Measurements from ENCODE around the gene RAB15.

RAB15 gene

DNA sequence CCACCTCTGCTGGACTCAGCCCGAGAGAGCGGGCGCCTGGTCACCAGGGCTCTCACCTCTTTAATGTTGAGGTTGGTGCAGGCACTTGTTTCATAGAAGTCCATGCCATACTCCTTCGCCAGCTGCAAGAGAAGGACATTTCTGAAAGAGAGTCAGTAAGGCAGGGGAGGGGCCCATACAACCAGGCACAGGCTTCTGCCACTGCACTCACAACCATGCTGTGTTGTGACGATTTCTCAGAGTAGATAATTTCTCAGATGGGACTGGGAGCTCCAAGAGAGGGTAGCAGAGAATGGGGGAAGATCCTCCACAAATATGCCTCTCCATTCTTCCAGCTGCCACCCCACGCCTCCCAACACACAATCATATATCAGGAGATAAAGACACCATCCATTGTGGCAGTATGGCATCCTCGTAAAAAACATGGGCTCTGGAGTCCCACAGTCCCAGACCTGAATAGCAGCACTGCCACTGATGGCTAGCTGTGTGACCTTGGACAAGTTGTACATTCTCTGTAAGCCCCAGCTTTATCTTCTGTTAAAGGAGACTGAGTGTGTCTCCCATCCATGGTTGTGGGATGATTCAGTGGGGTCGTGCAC lies 23.4 kb downstream of the RAB15 start:
- DNase-seq (ENCODE audit: low read depth), result no peak
- no peak overlapping the region for H3K4me3 ChIP-seq (ENCODE audit: low read depth, low read length)
- in situ Hi-C loops (cut with HindIII; ENCODE audit: low sequenced_read_pairs), result no loop called here
- TF ChIP-seq, protein P1, sequence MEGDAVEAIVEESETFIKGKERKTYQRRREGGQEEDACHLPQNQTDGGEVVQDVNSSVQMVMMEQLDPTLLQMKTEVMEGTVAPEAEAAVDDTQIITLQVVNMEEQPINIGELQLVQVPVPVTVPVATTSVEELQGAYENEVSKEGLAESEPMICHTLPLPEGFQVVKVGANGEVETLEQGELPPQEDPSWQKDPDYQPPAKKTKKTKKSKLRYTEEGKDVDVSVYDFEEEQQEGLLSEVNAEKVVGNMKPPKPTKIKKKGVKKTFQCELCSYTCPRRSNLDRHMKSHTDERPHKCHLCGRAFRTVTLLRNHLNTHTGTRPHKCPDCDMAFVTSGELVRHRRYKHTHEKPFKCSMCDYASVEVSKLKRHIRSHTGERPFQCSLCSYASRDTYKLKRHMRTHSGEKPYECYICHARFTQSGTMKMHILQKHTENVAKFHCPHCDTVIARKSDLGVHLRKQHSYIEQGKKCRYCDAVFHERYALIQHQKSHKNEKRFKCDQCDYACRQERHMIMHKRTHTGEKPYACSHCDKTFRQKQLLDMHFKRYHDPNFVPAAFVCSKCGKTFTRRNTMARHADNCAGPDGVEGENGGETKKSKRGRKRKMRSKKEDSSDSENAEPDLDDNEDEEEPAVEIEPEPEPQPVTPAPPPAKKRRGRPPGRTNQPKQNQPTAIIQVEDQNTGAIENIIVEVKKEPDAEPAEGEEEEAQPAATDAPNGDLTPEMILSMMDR (IDR thresholded peaks at IDR 0.05; ENCODE audit: low read depth, low read length, missing control alignments), result no peak

DNA sequence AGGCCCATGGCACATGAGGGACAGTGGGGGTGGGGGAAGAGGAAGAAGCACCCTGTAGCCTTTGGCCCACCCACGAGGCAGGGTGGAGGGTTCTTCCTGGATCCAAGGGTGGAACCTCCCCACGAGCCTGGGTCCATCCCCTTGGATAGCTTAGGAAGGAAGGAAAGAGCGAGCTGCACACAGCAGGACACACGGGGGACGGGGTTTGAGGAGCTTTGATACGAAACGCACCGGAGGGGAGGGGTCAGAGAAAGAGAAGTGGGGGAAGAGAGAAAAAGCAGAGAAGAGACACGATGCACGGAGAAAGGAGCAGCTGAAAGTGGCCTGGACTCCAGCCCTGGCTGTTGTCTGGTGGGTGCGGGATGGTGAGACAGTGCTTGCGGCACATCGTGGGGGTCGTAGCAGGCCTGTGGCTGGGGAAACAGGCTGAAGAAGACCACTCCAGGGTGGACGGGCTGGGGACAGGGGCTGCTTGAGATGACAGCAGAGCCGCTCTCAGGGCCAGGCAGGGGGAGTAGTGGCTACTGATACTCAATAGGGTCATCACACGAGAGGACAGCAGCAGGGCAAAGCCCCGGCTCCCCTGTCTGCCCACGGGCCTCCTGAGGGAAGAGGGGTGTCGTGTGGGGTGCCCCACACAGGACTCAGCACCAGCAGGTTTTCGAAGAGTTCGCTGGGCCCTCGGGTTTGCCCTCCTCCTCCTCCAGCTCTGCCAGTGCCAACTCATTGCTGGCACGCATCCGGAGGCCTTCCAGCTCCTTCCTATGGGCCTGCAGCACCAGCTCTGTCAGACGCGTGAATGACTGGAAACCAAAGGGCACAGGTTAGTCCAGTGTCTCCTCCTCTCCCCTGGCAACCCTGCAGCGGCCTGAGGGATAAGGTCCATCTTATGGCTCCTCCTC lies 24.2 kb downstream of the RAB15 start:
- no peak for DNase-seq (ENCODE audit: low read depth)
- in situ Hi-C loops (cut with HindIII; ENCODE audit: low sequenced_read_pairs), result no loop called here
- TF ChIP-seq, protein P1 (IDR thresholded peaks at IDR 0.05; ENCODE audit: low read depth, low read length, missing control alignments), result no peak
- no peak overlapping the region for H3K4me3 ChIP-seq (ENCODE audit: low read depth, low read length)

DNA sequence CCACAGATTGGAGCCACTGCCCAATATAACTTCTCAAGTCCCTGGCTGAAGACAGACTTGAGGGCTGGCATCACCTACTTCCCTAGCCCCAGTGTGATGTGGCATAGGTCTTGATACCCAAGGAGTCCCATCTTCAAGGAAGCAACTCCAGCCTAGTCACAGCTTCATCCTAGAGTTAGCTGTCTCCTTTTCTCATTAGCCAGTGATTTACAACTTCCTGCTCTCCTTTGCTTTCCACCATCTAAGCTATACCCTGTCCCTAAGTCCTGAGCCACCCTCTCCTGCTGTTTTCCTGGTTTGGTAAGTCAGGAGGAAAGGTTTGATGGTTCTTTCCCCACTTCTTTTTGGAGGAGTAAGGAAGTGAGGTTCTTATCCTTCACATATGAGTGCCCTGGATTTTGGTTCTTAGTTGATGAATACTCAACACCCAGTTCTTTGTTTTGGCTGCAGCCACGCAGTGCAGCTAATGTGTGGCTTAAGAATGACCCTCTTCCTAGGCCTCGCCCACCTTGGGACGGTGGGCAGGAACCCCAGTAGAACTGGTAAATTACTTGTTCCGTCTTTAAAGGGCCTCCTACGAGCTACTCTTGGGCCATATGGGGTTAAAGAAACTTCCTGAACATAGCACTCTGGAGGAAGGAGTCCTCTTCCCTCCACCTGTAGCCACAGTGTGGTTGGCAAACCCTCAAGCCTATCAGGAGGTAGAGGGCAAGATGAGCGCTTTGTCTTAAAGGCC lies 25.7 kb downstream of the RAB15 start:
- no peak overlapping the region for H3K4me3 ChIP-seq (ENCODE audit: low read depth, low read length)
- TF ChIP-seq, protein P1 (IDR thresholded peaks at IDR 0.05; ENCODE audit: low read depth, low read length, missing control alignments), result no peak
- in situ Hi-C loops (cut with HindIII; ENCODE audit: low sequenced_read_pairs), result no loop called here
- DNase-seq (ENCODE audit: low read depth), result no peak

DNA sequence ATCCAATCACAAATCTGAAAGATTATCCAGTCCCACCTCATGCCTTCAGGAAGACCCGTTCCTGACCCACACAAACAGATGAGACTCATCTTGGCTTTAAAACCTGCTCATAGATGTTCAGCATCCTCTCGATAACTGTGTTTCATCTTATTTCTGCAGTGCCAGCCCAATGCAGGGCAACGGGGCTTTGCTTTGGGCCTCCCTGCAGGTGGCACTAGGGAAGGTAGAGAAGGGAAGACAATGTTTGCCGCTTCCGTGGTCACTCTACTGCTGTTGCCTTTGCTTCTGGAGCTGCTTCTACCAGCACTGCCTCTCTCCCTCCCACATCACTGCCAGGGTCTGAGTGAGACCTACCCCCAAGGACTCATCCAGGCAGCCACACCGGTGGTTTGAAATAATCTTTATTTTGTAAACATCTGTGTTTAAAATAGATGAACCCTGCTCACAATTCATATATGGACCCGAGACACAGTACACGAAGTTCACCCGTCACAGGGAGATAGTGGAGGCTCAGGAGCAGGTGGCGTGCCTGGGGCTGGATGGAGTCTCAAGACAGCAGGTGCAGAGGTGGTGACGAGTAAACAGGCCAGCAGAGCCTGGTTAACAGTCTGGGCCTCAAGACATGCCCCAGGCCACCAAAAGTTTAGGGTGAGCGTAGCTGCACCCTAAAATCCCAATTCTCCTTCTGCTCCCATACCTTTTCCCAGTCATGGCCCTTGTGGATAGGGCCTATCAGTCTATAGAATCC lies 26.5 kb downstream of the RAB15 start:
- TF ChIP-seq, protein P1 (IDR thresholded peaks at IDR 0.05; ENCODE audit: low read depth, low read length, missing control alignments), result no peak
- no peak overlapping the region for H3K4me3 ChIP-seq (ENCODE audit: low read depth, low read length)
- in situ Hi-C loops (cut with HindIII; ENCODE audit: low sequenced_read_pairs), result no loop called here
- DNase-seq (ENCODE audit: low read depth), result no peak

DNA sequence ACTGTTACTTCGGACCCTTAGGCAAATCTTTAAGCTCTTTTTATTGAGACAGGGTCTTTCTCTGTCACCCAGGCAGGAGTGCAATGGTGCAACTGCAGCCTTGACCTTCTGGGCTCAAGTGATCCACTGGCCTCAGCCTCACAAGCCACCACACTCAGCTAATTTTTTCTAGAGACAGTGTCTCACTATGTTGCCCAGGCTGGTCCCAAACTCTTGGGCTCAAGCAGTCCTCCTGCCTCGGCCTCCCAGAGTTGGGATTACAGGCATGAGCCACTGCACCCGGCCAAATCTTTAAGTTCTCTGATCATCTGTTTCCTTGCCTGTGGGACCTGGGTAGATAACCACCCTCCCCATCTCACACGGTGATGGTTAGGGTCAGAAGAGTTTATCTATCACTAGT lies 27.3 kb downstream of the RAB15 start:
- DNase-seq (ENCODE audit: low read depth), result no peak
- no peak overlapping the region for H3K4me3 ChIP-seq (ENCODE audit: low read depth, low read length)
- in situ Hi-C loops (cut with HindIII; ENCODE audit: low sequenced_read_pairs), result no loop called here
- TF ChIP-seq, protein P1 (IDR thresholded peaks at IDR 0.05; ENCODE audit: low read depth, low read length, missing control alignments), result no peak

DNA sequence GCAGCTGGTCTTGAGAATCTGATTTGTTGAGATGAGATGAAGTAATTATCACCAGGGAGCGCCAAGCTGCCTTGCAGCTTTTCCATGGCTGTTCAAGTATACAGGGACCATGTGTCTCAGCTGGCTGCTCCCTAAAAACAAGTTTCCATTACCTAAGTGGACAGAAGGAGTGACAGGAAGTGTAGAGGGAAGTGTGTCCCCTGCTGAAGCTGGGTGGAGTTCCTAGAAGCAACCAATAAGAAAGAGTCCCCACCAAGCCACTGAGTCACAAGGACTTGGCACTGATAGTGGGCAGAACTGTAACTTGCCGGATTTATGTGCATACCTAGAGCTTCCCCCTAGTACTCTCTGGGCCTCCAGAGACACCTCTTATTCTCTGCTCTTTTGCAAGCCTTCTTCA lies 28.1 kb downstream of the RAB15 start:
- in situ Hi-C loops (cut with HindIII; ENCODE audit: low sequenced_read_pairs), result no loop called here
- H3K4me3 ChIP-seq (ENCODE audit: low read depth, low read length), result no peak overlapping the region
- TF ChIP-seq, protein P1 (IDR thresholded peaks at IDR 0.05; ENCODE audit: low read depth, low read length, missing control alignments), result no peak
- DNase-seq (ENCODE audit: low read depth), result no peak
